Measurements from ENCODE around the gene PTPRD.

DNA sequence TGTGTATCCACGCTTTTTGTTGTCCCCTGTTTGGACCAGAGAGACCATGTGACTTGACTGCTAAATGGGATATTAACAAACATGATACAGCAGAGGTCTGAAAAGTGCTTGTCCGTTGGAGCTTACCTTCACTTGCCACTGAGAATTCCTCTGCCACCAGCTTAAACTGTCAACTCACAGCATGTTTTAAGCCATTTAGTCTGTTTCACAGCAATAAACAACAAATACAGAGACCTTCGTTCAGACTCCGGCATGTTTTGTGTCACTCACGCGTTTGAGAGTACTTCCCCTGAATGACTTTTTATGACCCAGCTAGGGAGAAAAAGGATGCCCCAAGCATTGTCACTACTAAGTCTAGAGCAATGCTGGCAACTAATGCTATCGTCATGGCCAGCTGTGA lies 173.8 kb downstream of the PTPRD start:
- TF ChIP-seq, protein P1, sequence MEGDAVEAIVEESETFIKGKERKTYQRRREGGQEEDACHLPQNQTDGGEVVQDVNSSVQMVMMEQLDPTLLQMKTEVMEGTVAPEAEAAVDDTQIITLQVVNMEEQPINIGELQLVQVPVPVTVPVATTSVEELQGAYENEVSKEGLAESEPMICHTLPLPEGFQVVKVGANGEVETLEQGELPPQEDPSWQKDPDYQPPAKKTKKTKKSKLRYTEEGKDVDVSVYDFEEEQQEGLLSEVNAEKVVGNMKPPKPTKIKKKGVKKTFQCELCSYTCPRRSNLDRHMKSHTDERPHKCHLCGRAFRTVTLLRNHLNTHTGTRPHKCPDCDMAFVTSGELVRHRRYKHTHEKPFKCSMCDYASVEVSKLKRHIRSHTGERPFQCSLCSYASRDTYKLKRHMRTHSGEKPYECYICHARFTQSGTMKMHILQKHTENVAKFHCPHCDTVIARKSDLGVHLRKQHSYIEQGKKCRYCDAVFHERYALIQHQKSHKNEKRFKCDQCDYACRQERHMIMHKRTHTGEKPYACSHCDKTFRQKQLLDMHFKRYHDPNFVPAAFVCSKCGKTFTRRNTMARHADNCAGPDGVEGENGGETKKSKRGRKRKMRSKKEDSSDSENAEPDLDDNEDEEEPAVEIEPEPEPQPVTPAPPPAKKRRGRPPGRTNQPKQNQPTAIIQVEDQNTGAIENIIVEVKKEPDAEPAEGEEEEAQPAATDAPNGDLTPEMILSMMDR (IDR thresholded peaks at IDR 0.05 in 2 of 3, conservative IDR thresholded peaks at IDR 0.05 in 1 of 3; ENCODE audit: borderline replicate concordance in 1 of 3, insufficient read depth in 1 of 3, low read depth in 2 of 3, low read length in 2 of 3), result no peak
- TF ChIP-seq POLR2A (IDR thresholded peaks at IDR 0.05; ENCODE audit: borderline replicate concordance, extremely low read depth, insufficient read depth, insufficient read length) (no peak), RAD21 (IDR thresholded peaks at IDR 0.05; ENCODE audit: low read depth) (no peak), SIN3A (IDR thresholded peaks at IDR 0.05; ENCODE audit: low read depth) (no peak), EZH2phosphoT487 (IDR thresholded peaks at IDR 0.05; ENCODE audit: borderline replicate concordance) (no peak), EZH2 (IDR thresholded peaks at IDR 0.05) (no peak), YY1 (IDR thresholded peaks at IDR 0.05; ENCODE audit: extremely low read depth, insufficient replicate concordance, low read depth, low read length) (no peak), CEBPB (IDR thresholded peaks at IDR 0.05; ENCODE audit: low read depth) (no peak), SP1 (IDR thresholded peaks at IDR 0.05; ENCODE audit: low read depth) (no peak), ELF1 (IDR thresholded peaks at IDR 0.05; ENCODE audit: borderline replicate concordance, low read depth) (no peak)
- TF ChIP-seq, protein P2, sequence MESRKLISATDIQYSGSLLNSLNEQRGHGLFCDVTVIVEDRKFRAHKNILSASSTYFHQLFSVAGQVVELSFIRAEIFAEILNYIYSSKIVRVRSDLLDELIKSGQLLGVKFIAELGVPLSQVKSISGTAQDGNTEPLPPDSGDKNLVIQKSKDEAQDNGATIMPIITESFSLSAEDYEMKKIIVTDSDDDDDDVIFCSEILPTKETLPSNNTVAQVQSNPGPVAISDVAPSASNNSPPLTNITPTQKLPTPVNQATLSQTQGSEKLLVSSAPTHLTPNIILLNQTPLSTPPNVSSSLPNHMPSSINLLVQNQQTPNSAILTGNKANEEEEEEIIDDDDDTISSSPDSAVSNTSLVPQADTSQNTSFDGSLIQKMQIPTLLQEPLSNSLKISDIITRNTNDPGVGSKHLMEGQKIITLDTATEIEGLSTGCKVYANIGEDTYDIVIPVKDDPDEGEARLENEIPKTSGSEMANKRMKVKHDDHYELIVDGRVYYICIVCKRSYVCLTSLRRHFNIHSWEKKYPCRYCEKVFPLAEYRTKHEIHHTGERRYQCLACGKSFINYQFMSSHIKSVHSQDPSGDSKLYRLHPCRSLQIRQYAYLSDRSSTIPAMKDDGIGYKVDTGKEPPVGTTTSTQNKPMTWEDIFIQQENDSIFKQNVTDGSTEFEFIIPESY (IDR thresholded peaks at IDR 0.05; ENCODE audit: extremely low read depth, insufficient replicate concordance, low read length), result no peak
- TF ChIP-seq, protein P3, sequence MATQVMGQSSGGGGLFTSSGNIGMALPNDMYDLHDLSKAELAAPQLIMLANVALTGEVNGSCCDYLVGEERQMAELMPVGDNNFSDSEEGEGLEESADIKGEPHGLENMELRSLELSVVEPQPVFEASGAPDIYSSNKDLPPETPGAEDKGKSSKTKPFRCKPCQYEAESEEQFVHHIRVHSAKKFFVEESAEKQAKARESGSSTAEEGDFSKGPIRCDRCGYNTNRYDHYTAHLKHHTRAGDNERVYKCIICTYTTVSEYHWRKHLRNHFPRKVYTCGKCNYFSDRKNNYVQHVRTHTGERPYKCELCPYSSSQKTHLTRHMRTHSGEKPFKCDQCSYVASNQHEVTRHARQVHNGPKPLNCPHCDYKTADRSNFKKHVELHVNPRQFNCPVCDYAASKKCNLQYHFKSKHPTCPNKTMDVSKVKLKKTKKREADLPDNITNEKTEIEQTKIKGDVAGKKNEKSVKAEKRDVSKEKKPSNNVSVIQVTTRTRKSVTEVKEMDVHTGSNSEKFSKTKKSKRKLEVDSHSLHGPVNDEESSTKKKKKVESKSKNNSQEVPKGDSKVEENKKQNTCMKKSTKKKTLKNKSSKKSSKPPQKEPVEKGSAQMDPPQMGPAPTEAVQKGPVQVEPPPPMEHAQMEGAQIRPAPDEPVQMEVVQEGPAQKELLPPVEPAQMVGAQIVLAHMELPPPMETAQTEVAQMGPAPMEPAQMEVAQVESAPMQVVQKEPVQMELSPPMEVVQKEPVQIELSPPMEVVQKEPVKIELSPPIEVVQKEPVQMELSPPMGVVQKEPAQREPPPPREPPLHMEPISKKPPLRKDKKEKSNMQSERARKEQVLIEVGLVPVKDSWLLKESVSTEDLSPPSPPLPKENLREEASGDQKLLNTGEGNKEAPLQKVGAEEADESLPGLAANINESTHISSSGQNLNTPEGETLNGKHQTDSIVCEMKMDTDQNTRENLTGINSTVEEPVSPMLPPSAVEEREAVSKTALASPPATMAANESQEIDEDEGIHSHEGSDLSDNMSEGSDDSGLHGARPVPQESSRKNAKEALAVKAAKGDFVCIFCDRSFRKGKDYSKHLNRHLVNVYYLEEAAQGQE (IDR thresholded peaks at IDR 0.05; ENCODE audit: low read depth), result no peak
